PC-3 (cell line): ENCODE data around the gene BSG.

ENCODE experiments used
- CTCF ChIP-seq: fragments of 300-600 bp; sonication (generic); conservative IDR thresholded peaks from 2 replicates; pipeline ENCODE4 v1.5.1; 2017; ENCODE audit warnings: antibody characterized with exemption, low read depth, mild to moderate bottlenecking, low read length
- EZH2 ChIP-seq: fragments of 300-600 bp; sonication (generic); IDR thresholded peaks from one replicate; pipeline ENCODE4 v1.6.1; 2017; ENCODE audit warnings: antibody characterized with exemption, mild to moderate bottlenecking, low read length; ENCODE audit not compliant: unreplicated experiment
- EZH2phosphoT487 ChIP-seq: fragments of 300-600 bp; sonication (generic); IDR thresholded peaks from 2 replicates; pipeline ENCODE4 v1.6.1; 2018; ENCODE audit warnings: mild to moderate bottlenecking, antibody characterized with exemption, low read length, borderline replicate concordance

GRCh38 chr19:541699-542098 is 30.7 kb upstream of the BSG start:
- no peak for TF ChIP-seq CTCF
- TF ChIP-seq EZH2 = no peak
- no peak for TF ChIP-seq EZH2phosphoT487
